Neural progenitor cell (in vitro differentiated cells): ENCODE results near the gene DIAPH2.

ENCODE experiments used
- EZH2 ChIP-seq: fragments of 200-600 bp; sonication (generic); IDR thresholded peaks from 2 replicates; pipeline ENCODE4 v1.6.1; 2017; ENCODE audit warnings: antibody characterized with exemption, mild to moderate bottlenecking, moderate library complexity
- TF ChIP-seq, protein P1 (sequence below): fragments of 200-600 bp; sonication (generic); IDR thresholded peaks from 2 replicates; pipeline ENCODE4 v1.5.1; 2017; ENCODE audit warnings: antibody characterized with exemption, mild to moderate bottlenecking

DNA sequence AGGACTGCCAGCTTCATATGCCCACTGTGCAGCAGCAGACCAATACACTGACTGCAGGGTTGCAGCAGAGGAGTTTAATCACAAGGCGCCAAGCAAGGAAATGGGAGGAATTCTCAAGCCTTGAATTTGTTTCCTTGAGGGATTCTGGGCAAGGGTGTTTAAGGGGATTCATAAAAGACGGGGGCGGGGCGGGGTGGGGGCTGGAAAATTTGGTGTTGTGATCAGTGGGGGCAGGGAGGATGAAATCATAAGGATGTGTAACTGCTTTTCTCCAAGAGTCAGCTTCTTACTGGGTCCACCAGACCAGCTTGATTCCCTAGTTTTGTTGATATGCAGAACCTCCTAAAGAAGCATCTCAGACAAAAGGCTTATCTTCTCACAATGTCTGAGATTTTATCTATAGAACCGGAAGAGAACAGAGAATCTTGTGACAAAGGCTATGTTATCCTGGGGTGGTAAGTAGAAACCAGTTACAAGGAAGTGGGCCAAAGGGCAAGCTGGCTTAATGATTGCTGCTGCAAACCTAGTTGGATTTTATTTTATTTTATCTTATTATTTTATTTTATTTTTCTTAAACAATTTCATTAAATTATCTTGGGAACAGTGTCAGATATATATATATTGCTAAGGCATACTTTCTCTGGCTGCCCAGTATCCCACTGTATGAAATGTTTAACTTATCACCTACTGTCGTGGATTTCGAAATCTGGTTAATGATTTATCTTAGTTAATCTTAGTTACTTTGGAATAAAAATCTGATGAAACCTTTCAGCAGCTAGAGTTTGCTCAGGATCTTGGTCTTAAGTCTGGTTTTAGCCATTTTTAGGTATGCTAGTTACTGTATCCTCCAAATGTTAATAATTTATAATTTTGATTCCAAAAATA lies 475.5 kb downstream of the DIAPH2 start:
- TF ChIP-seq, protein P1, sequence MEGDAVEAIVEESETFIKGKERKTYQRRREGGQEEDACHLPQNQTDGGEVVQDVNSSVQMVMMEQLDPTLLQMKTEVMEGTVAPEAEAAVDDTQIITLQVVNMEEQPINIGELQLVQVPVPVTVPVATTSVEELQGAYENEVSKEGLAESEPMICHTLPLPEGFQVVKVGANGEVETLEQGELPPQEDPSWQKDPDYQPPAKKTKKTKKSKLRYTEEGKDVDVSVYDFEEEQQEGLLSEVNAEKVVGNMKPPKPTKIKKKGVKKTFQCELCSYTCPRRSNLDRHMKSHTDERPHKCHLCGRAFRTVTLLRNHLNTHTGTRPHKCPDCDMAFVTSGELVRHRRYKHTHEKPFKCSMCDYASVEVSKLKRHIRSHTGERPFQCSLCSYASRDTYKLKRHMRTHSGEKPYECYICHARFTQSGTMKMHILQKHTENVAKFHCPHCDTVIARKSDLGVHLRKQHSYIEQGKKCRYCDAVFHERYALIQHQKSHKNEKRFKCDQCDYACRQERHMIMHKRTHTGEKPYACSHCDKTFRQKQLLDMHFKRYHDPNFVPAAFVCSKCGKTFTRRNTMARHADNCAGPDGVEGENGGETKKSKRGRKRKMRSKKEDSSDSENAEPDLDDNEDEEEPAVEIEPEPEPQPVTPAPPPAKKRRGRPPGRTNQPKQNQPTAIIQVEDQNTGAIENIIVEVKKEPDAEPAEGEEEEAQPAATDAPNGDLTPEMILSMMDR, result no peak
- no peak for TF ChIP-seq EZH2
